Occipital lobe (tissue), 2 donors: ENCODE measurements around the gene CAMK1G. TPM values are rescaled to one million over a fixed set of nuclear protein-coding genes. Genes with fewer than 3 reads are reported as not detected.

Source experiments
- DNase-seq: peaks from one replicate; lab custom pipeline; 2025; lab: John Stamatoyannopoulos, UW
- total RNA-seq: library from RNA; depleted of rRNA; stranded (reverse); fragments of >200 nt; gene quantifications from one replicate; pipeline ENCODE4 v1.2.3, GENCODE V29; 2014

Gene CAMK1G
- total RNA-seq, 1 donor from 2014 or later, result 7.3 TPM

DNA sequence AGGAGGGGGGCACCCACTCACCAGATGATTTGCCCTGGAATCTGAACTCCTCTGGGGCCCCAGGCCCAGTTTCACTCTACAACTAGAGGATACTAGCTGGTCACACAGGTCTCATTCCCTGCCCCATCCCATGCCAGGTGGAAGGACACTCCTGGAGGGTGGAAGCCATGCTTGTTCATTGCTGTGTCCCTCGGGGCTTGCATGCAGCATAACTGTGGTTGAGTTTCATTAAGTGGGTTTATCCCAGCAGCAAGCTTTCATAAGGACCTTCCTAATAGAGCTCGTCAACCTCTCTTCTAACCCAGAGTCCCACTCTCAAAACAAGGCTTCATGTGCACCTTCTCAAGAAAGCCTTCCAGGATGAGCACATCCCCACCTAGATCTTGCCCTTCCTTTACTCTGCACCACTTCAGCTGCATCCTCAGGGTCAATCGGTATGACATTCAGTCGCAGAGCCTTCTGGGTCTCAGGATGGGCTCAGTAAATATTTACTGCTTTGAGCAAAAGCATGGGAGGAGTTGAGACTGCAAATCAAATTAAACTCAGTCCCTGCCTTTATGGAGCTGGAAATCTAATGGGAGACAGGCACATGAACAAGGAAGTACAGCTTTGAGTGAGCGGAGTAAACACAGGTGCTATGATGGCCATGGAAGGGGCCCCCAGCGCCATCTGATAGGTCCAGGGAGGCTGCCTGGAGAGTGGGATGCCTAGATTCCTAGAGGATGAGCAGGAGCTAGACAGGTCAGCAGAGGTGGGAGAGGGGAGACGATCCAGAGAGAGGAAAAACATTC, 36.4 kb downstream of the CAMK1G start:
- DNase-seq, result no peak

DNA sequence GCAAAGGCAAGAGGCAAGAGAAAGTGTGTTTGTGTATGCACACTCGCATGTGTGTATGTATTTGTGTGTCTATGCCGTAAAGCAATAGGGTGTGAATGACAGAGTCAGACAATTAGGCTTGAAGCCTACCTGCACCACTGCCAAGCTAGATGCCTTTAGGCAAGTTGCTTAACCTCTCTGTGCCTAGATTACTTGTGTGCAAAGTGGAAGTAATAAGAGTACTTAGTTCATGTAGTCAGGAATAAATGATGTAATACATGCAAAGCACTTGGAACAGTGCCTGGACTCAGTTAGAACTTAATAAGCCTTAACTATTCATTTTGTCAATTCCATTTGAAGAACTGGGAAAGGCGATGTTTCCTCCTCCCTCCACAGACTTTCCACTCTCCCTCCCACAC, 37.0 kb downstream of the CAMK1G start:
- no peak for DNase-seq

GRCh38 chr1:209621286-209621685, 37.8 kb downstream of the CAMK1G start:
- DNase-seq, result no peak

DNA sequence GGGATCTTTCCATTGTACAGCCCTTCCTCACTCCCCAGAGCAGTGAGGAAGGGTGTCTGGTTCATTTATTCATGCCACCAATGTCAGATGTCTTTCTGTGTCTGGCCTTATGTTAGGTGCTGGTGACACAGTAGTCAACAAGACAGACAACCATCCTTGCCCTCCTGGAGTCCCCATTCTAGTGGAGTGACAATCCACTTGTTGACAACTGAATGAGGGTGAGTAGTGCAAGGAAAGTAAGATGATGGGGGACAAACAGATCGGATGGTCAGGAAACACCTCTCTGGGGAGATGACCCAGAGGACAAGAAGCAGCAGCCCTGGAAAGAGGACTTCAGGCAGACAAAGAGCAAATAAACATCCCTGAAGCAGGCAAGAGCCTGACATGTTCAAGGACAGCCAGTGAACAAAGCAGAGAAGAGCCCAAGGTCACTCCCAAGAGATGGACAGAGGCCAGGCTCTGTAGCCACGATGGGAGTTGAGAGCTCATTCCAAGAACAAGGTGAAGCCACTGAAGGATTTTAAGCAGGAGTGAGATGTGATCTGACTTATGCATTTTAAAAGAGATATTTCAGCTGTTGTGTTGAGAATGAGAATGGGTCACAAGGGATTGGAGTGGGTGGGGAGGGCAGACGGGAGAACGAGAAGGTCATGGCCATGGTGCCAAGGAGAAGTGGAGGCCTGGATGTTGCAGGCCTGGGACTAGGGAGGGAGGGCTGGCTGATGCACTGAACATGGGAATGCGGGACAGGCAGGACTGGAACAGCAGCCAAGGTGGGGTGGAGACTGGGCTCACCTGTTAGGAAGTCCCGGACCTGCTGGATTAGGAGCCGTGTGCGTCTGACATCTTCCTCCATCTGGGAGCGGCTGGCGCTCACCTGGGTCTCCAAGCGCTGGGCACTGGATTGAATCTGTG, 38.5 kb downstream of the CAMK1G start:
- no peak for DNase-seq

GRCh38 chr1:209622841-209623829, 39.6 kb downstream of the CAMK1G start:
- DNase-seq, result no peak

DNA sequence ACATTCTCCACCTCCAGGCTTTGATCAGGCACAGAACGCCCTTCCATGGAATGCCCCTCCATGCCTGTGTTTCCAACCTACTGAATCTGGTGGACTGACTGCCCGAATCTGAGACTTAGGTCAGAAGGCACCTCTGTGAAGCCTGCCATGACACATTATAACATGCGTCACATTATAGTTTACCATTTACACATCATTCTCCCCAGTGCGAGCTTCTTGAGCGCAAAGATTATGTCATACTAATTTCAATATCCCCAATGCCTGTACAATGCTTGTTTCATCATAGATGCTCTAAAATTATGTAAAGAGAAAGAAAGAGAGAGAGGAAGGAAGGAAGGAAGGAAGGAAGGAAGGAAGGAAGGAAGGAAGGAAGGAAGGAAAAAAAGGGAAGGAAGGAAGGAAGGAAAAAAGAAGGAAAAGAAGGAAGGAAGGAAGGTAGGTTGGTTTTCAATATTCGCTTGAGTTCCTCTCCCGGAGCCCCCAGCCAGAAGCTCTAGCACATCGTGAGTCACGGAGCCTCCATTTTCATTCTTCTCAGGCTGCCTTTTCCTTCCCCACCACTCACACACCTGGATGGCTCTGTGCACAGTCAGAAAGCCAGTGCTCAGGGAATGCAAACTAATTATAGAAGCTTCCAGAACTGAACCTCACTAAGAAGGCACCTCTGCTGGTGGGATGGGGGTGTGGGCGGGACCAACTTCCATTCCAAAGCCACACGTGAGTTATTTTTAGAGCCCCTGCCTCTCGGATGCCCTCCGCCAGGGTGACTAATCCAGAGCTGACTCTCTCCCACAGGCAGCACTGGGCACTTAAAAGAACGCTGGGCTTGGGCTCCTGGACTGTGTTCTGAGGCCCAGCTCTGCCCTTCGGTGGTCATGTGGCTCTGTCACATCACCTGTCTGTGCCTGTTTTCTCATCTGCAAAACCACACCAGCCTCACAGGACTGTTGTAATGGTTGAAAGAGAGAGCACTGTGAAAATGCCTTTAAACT, 41.3 kb downstream of the CAMK1G start:
- no peak for DNase-seq

- DNase-seq, result no peak
Observed at GRCh38 chr1:209625791-209626285, 42.3 kb downstream of the CAMK1G start.

- no peak for DNase-seq
Observed at GRCh38 chr1:209626346-209627026, 43.0 kb downstream of the CAMK1G start.

DNA sequence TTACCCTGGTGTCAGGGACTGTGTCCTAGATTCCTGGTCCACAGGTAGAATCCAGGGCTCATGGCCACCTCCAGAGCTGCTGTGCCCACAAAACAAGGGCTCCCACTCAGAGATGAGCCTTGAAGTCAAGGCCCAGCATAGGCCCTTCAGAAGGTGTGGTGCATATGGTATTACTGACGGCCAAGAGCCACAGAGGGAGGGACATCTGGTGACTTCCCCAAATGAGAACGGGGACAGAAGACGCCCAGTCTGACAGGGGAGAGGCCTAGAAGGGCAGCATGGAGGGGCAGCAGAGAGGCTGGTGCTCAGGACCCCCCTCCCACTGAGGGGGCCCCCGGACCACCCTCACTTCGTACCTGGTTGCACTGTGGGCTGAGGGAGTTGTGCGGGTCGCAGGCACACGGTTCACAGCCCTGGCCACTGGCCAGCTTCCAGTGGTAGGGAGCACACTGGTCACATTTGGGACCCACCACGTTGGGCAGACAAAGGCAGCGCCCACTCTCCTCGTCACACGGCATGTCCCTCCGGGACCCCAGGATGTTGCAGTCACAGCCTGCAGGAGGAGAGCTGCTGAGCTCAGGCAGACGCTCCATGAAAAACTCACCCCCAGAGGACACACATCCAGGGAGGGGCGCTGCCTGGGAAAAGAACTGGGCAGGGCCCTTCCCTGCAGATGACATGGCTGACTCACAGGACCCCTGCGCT, 43.7 kb downstream of the CAMK1G start:
- no peak for DNase-seq

DNA sequence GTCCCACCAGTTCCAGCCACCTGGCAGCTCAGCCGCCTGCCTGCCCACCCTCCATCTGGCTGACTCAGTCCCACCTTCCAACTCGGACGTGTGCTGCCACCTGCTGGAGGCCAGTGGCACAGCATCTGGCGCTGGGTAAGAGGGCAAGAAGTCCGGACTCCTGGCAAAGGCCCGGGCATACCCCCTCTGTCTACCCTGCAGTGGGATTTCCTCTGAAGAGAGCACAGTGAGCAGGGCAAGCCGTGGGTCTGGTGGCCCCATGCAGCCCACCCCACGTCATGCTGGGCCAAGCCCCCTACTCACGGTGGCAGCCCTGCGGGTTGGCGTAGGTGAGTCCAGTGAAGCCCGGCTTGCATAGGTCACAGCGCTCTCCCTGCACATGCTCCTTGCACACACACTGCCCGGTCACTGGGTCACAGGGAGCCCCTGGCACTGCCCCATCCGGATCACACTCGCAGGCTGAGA, 44.2 kb downstream of the CAMK1G start:
- DNase-seq, result peak; percentile 69

DNA sequence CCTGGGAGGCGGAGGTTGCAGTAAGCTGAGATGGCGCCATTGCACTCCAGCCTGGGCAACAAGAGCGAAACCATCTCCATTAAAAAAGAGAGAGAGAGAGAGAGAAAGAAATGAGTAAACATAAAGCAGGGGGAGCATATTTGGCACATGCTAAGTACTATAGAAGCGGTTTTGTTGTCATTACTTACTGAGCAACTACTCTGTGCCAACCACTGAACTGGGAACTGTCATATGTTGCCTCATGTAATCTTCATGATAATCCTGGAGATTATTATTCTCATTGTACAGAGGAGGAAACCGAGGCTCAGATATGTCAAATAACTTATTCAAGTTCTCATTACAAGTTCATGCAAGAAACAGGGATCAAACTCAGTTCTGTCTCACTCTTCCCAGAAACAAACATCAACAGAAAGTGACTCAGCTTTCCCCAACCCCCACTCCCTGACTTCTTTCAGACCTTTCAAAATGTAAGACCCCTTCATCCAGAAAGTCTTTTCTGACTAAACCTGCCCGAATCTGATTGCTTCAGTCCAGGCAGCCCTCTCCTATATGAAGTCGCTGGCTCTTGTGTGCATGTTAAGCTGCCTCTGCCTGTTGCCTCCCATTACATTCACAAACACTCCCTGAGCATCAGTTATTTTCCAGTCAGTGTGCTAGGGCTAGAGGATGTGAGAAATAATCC, 45.2 kb downstream of the CAMK1G start:
- DNase-seq, result no peak

DNA sequence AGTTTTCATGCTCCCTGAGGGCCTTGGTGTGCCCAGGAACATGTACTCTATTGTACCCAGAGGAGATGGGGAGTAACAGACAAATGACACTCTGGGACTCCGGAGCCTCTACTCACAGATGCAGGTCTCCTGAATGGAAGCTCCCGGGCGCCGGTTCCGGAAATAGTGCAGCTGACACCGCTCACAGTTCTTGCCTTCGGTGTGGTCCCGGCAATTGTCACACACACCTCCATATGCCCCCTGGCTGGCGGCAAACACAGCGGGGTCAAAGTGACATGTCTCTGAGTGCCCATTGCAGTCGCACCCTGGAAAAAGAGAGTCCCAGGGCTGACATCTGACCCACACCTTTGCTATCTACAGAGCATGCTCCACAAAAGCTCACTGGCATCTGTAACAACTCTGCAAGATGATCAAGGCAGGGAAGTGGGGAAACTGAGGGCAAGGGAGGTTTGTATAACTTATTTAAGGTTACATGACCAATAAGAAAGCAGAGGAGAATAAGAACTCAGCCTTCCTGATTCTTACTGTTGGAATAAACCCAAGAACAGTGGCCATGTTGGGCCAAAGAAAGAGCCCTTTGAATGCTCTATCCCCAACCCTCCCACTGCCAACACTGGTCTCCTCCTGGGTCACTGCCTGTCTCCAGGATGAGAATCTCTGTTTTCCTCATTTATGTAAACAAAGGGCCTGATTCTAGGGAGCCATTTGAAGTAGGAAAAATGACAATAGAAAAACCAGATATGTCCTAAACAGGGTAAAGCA, 46.3 kb downstream of the CAMK1G start:
- no peak for DNase-seq

DNA sequence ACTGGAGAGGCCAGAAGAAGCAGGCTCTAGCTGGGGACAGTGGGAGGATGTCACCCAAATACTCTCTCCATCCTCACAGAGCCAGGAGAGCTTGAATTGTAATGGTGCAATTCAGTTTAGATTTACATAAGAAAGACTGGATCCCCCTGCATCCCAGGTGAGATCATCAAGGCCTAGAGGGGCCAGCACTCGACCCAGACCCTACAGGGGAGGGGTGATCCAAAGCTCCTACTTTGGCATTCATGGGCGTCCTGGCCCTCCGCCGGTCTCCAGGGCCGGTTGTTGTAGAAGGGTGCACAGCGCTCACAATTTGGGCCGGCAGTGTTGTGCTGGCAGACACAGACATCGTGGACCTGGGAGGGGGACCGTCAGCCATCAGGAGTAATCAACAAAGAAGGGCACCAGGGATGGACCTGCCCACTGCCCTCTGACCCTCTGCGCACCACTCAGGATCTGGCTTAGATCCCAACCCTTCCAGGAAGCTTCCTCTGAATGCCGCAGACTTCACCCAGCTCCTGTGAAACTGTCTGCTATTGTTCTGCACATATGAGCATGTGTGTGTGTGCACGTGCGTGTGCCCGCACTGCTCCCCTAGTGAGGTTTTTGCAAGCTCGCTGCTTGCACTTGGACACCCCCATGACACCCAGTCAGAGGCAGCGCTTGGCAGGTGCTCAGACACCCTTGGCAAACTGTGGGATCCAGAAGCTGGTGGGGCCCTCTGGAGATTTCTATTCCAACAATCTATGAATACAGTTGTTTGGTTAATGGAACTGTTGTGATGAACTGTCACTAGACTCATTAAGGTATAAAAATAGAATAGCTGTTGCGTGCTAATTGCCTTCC, 47.1 kb downstream of the CAMK1G start:
- DNase-seq, result no peak

DNA sequence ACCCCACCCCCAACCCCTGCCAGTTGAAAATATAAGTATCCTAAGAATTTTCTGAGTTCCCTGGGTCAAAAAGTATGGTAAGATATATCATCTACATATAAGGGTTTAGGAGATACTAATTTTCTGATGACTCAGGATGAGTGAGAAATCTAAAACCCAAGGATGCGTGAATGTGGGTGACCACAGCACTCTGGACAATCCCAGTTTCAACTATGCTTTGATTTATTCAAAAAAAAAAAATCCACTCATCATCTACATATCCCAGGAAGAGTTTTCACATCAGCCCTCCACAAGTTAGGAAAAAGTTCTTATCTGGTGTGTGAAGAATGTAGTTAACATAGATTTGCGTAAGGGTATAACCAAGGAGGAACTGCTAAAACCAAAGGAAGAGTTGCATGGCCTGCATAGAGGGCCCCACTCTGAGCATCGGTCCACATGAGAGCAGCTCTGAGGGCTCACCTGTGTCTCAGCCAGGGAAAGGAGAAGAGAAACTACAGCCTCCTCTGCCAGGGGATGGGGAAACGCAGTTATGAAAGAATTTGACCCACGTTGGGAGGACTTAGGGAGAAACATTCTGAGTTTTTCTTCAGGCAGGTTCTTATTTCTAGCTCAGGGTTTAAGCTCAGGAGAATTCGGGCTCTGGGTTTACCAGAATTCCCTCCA, 50.0 kb downstream of the CAMK1G start:
- no peak for DNase-seq

GRCh38 chr1:209634005-209634737, 50.7 kb downstream of the CAMK1G start:
- no peak for DNase-seq
